ENCODE measurements around the gene MT3. TPM values are rescaled to one million over a fixed set of nuclear protein-coding genes. Genes with fewer than 3 reads are reported as not detected.
"Not testable (repeated sequence)": the region's sequence is repeated elsewhere in the genome, so short reads cannot be mapped to it uniquely, and the experiment has no call there.

Gene MT3
- total RNA-seq, 1 donor from 2014 or later: not detected

- no peak for DNase-seq
Measured at GRCh38 chr16:56580391-56581048, 8.8 kb upstream of the MT3 start.

DNA sequence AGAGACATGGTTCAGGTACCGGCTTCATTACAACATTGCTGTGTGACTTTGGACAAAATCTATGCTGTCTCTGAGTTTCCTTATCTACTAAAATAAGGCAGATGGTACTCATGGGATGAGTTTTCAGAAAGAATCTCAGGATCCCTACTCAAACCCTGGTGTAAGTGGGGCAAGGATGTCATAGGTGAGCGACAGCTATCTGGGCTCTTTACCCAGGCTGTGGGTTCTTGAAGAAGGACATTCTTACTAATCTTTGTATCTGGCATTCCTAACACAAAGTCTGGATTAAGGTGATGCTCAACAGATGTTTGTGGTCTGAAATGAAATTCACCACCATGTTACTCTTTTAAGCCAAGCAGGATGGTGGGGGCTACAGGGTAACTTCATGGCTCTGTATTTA lies 6.4 kb upstream of the MT3 start:
- not testable (repeated sequence) for DNase-seq

DNA sequence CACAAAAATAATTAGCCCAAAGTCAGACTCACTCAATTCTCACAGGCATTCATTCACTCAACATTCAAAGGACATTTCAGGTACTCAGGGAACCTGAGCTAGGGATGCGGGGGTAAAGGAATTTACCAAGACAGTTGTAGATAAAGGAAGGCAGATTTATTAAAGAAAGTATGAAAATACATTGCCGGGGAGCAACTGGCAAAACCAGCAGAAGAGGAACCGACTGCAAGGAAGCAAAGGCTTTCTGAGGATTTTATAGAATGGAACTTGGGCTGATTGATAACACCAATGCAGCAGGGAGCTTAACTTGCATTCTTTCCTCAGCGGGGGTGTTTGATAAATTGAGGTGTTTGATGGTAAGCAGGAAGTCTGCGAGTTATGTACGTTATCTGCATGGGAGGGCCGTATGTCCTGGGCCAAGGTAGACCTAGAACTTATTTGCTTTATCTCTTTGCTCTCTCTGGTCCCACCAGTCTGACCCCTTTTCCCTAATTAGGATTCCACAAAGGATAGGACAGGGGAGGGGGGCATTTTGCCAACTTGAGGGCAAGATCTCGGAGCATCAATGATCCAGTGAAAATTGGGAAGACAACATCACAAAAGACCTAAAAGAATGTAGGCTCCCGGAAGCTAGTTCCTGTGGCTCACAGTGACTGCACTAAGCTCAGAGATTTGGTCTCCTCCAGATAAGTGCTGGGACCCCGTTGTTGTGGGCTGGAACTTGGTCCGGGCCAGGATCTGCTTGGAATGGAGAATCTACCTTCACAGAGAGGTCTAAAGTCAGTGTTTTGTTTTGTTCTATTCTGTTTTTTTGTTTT lies 5.8 kb upstream of the MT3 start:
- DNase-seq: no peak

GRCh38 chr16:56584276-56584675 lies 5.1 kb upstream of the MT3 start:
- no peak for DNase-seq

DNA sequence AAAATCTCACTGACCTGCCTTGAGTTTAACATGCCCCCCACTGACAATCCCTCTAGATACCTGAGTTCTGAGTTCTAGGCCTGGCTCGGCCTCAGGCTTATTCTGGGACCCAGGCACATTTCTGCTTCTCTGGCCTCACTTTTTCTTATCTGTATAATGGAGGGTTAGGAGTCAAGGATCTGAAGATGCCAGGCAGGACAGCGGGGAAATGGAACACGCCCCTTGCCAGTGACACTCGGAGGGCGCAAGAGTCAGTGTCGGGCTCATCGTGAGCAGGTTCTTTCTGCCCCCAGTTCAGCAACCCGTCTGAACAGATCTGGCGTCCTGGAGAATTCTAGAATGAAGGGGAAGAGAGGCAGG lies 567 bp upstream of the MT3 start:
- no peak for DNase-seq

DNA sequence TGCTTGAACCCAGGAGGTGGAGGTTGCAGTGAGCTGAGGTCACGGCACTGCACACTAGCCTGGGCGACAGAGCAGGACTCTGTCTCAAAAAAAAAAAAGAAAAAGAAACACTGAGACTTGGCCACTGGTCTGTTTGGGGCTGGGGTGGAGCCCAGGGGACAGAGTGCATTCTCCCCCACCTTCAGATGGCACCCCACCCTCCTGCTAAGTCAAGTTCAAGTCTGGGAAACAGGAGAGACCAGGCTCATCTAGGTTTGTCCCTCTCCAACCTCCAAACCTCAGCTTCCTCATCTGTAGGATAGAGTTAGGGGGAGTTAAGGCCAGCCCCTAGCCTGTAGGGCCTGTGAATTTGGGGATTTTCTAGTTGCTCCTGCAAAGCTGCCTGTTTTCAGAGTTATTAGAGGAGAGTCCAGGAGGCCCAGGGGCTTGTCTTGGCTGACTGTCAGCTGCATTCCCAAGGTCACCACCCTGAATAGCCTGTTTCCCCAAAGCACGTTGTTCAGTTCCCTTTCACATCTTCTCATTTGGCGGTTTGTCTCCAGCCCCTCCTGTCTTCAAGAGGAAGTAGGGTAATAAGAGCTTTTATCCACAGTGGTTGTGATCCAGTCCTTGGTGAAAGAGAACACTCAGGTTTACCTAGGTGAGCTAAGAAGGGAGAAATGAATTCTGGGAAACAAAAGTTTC lies 2.2 kb downstream of the MT3 start:
- no peak for DNase-seq

GRCh38 chr16:56593573-56594291 lies 4.4 kb downstream of the MT3 start:
- DNase-seq: no peak

DNA sequence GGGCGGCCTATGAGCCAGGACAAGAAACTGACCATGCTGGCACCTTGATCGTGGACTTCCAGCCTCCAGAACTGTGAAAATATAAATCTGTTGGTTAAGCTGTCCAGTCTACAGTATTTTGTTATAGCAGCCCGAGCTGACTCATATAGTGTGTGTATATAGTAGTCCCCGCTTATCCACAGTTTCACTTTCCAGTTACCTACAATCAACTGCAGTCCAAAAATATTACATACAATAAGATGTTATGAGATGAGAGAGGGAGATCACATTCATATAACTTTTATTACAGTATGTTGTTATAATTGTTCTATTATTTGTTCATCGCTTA lies 4.9 kb downstream of the MT3 start:
- no peak for DNase-seq

GRCh38 chr16:56600398-56600999 lies 11.2 kb downstream of the MT3 start:
- no peak for DNase-seq

DNA sequence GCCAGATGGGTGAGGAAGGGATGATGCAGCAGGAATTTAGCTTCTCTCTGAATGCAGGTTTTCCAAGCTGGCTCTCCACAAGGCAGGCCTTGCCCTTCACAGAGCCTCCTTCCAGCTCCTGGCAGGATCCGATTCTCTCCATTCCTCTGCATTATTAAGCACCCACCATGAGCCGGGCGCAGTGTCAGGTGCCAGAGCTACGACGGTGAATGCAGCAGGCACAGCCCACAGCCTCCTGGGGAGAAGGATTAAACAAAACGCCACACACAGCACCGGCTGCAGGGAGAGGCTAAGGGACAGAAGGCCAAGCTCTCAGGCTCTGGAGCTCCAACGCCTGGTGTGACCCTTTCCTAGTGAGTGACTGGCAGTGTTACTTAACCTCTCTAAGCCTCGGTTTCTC lies 12.0 kb downstream of the MT3 start:
- DNase-seq: no peak

DNA sequence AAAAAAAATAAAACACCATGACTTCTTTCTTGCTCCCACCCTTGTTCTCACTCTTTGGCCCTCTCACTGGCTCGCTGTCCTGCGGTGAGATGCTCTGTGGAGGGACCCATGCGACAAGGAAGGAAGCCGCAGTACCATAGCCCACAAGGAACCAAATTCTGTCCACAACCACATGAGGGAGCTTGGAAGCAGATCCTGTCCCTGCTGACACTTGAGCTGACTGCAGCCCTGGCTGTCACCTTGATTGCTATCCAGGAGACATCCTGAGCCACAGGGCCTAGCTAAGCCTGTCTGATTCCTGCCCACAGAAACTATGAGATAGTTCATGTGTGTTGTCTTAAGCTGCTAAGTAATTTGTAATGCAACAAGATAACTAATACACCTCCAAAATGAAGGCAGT lies 14.3 kb downstream of the MT3 start:
- DNase-seq: peak; percentile 39

DNA sequence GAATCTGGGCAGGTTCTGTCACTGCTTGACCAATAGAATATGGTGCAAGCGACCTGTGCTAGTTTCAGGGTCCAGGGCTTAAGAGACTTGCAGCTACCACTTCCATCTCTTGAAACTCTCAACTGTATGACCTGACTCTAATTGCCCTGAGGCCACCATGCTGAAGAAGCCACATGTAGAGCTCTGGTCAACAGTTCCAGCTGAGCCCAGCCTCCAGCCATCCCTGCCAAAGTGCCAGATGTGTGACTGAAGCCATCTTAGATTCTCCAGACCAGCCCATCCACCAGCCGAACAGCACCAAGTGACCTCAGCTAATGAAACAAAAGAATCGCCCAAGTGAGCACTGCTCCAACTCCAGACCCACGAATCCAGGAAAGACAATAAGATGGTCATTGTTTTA lies 15.6 kb downstream of the MT3 start:
- no peak for DNase-seq

DNA sequence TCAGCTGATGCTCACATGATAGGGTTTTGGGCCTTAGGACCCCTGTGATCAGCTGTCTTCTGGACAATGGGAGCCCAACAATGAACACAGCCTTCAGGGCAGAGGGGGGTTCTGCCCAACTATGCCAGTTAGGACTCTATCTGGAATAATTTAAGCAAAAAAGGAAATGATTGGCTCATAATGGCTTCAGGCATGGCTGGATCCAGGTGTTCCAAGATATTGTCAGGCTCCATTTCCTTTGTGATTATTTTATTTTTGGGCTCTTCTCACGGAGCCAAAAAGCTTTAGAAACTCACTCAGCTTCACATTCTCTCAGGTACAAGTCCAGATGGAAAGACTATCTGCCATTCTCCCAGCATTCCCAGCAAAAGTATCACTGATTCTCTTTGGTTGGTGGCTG lies 16.1 kb downstream of the MT3 start:
- no peak for DNase-seq

DNA sequence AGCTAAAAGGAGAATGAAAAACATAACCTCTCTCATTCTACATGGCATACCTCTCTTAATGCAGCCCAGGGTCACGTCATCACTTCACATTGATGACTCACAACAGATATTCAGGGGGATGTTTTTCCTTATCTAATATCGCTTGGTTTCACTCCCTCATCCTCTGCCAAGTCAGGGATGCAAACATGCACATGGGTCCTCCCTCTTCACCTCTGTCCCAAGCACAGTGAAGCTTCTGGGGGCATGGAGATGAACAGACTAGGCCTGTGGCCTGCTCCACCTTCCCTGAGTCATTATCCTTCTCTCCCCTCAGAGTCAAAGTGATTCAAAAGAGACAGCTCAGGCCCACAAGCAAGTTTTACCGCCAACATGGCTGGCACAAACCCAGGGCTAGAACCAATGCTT lies 16.7 kb downstream of the MT3 start:
- peak; percentile 51 for DNase-seq

GRCh38 chr16:56606476-56607108 lies 17.3 kb downstream of the MT3 start:
- DNase-seq: peak; percentile 90

DNA sequence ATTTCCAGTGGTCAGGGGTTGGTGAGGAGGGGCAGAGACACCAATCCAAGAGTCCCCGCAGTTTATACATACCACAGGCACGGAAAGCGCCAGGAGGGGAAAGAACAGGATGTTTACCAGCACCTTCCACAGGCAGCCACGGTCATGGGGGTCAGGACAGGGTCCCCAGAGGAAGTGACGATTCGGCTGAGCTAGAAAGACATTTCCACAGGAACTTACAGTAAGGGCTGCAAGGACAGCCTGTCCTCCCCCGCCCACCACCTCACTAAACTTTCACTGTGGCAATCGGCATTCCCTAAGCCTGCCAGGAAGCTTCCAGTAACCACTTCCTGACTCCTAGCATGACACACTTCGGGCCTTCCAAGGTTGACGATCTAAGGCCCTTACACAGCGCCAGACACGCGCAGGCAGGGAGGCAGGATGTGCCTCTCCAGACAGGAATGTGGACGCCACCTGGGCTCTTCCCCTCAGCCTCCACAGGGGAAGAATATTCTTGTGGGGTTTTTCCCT lies 17.8 kb downstream of the MT3 start:
- peak; percentile 88 for DNase-seq

DNA sequence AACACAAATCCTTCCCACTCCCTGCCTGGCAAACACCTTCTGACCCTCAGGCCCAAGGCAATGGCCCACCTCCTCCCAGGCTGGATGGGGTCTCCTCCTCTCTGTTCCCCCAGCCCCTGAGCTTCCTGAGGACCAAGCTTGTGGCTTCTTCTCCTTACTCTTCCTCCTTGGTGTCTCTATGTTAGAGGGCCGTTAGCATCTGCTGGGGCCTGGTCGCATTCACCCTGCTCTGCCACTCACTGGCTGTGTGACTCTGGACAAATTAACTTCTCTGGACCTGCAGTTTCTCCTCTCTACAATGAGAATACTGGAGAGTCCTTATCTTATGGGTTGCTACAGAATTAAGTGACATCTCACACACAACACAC lies 18.3 kb downstream of the MT3 start:
- DNase-seq: no peak

- DNase-seq: peak; percentile 92
Measured at GRCh38 chr16:56608043-56608875, 18.9 kb downstream of the MT3 start, which contains the start of gene MT2A. Gene MT2A, plus strand, starts transcription at chr16:56608584. Its CDS starts 72 bp downstream, at chr16:56608656.

DNA sequence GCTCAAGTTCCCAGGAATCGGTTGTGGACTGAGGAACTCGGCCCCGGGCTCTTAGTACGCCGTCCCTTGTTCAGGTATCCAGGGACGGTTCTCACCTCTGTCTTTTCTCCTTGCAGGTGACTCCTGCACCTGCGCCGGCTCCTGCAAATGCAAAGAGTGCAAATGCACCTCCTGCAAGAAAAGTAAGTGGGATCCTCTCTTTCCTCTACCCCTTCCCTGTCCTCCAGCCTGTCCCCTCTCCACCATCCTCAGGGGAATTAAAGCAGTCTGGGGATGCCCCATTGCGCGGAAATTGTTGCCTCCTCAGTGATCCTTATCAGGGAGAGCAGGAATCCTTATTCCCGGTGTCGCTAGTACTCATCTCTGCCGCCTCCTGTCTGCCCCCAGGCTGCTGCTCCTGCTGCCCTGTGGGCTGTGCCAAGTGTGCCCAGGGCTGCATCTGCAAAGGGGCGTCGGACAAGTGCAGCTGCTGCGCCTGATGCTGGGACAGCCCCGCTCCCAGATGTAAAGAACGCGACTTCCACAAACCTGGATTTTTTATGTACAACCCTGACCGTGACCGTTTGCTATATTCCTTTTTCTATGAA lies 19.6 kb downstream of the MT3 start:
- no peak for DNase-seq

- DNase-seq: peak; percentile 86
Measured at GRCh38 chr16:56609463-56609921, 20.2 kb downstream of the MT3 start.
